Mesendoderm (in vitro differentiated cells): ENCODE results near the gene UVSSA.

ENCODE experiments used
- DNase-seq: peaks from one replicate; pipeline ENCODE4 v3.0.0; 2013
- H2AK5ac ChIP-seq: 2 replicates; pipeline ENCODE4 v1.6.1; 2013; ENCODE audit warnings: low read length, inconsistent platforms
- H2BK120ac ChIP-seq: 2 replicates; pipeline ENCODE4 v1.6.1; 2013; ENCODE audit warnings: low read depth, mild to moderate bottlenecking, low read length, moderate library complexity, mixed read lengths
- H2BK15ac ChIP-seq: replicated peaks from 2 replicates; pipeline ENCODE4 v1.6.1; 2013; ENCODE audit warnings: low read depth, mild to moderate bottlenecking, moderate library complexity
- H2BK5ac ChIP-seq: 2 replicates; pipeline ENCODE4 v1.6.1; 2013; ENCODE audit warnings: low read length, inconsistent platforms
- H3K18ac ChIP-seq: 2 replicates; pipeline ENCODE4 v1.6.1; 2013; ENCODE audit warnings: mild to moderate bottlenecking, low read length, mixed read lengths
- H3K23ac ChIP-seq: one replicate; pipeline ENCODE4 v1.6.1; 2013; ENCODE audit warnings: low read length
- H3K27ac ChIP-seq: 2 replicates; pipeline ENCODE4 v1.5.1; 2013; ENCODE audit warnings: low read depth, mild to moderate bottlenecking, inconsistent platforms, low read length, moderate library complexity
- H3K27me3 ChIP-seq: 2 replicates; pipeline ENCODE4 v1.6.1; 2013; ENCODE audit warnings: low read length, control low read depth, mild to moderate bottlenecking, inconsistent platforms; ENCODE audit not compliant: insufficient read depth, poor library complexity
- H3K36me3 ChIP-seq: 2 replicates; pipeline ENCODE4 v1.6.1; 2013; ENCODE audit warnings: low read length, inconsistent platforms; ENCODE audit not compliant: control insufficient read depth, insufficient read depth
- H3K4ac ChIP-seq: one replicate; pipeline ENCODE4 v1.6.1; 2013; ENCODE audit warnings: low read depth, mild to moderate bottlenecking, low read length, moderate library complexity
- H3K4me1 ChIP-seq: 2 replicates; pipeline ENCODE4 v1.6.1; 2013; ENCODE audit warnings: low read depth, low read length, inconsistent platforms; ENCODE audit not compliant: control insufficient read depth
- H3K4me2 ChIP-seq: 2 replicates; pipeline ENCODE4 v1.6.1; 2013; ENCODE audit warnings: low read length
- H3K4me3 ChIP-seq: 2 replicates; pipeline ENCODE4 v1.5.1; 2013; ENCODE audit warnings: mild to moderate bottlenecking, low read length
- H3K56ac ChIP-seq: one replicate; pipeline ENCODE4 v1.6.1; 2013; ENCODE audit warnings: low read length
- H3K79me1 ChIP-seq: 2 replicates; pipeline ENCODE4 v1.6.1; 2013; ENCODE audit warnings: low read length, inconsistent platforms
- H3K79me2 ChIP-seq: 2 replicates; pipeline ENCODE4 v1.6.1; 2013; ENCODE audit warnings: mild to moderate bottlenecking, low read length; ENCODE audit not compliant: control insufficient read depth, insufficient read depth
- H3K9ac ChIP-seq: 2 replicates; pipeline ENCODE4 v1.6.1; 2013; ENCODE audit warnings: low read length, inconsistent platforms
- H4K5ac ChIP-seq: one replicate; pipeline ENCODE4 v1.6.1; 2013; ENCODE audit warnings: low read length
- H4K8ac ChIP-seq: one replicate; pipeline ENCODE4 v1.6.1; 2013; ENCODE audit warnings: low read depth, mild to moderate bottlenecking, control low read depth, low read length, moderate library complexity
- WGBS: extraction: QIAGEN DNeasy Blood & Tissue Kit; methylation state at CpG from one replicate; pipeline ENCODE4 v1.1.7; 2013; ENCODE audit warnings: low lambda C conversion rate, missing lambda C conversion rate; ENCODE audit not compliant: insufficient coverage; ENCODE audit errors: extremely low coverage; 5-methylcytosine and 5-hydroxymethylcytosine counted together

The UVSSA gene

DNA sequence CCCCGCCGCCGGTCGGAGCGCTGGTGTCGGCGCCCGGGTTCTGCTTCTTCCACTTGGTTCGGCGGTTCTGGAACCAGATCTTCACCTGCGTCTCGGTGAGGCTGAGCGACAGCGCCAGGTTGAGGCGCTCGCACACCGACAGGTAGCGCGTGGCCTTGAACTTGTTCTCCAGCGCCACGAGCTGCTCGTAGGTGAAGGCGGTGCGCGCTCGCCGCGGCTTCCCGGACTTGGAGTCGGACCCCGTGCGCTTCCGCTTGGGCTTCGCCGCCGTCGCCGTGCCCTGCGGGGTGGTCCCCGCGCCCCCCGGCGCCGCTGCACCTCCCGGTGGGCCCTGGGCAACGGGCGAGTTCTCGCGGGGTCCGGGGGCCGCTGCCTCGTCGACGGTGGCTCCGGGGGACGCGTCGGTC, 56.2 kb downstream of the UVSSA start:
- H3K27me3 ChIP-seq, result peaks cover 66% of the 10 kb centered on the region
- no peak overlapping the region for H3K23ac ChIP-seq
- H3K4me2 ChIP-seq, result no peak overlapping the region
- no CpG with 5 or more reads among the region's 58 CpGs for WGBS
- H3K4me1 ChIP-seq, result no peaks in the 10 kb centered on the region
- H3K18ac ChIP-seq, result no peak overlapping the region
- H3K56ac ChIP-seq, result no peak overlapping the region
- no peak overlapping the region for H3K27ac ChIP-seq
- no peak overlapping the region for H2BK120ac ChIP-seq
- no peaks in the 10 kb centered on the region for H3K79me2 ChIP-seq
- no peak for DNase-seq
- H4K5ac ChIP-seq, result no peak overlapping the region
- no peak overlapping the region for H3K4ac ChIP-seq
- H4K8ac ChIP-seq, result no peak overlapping the region
- no peak overlapping the region for H2BK15ac ChIP-seq
- no peaks in the 10 kb centered on the region for H3K79me1 ChIP-seq
- H3K4me3 ChIP-seq, result no peak overlapping the region
- H2BK5ac ChIP-seq, result no peak overlapping the region
- no peak overlapping the region for H2AK5ac ChIP-seq
- H3K9ac ChIP-seq, result no peak overlapping the region
- no peaks in the 10 kb centered on the region for H3K36me3 ChIP-seq

DNA sequence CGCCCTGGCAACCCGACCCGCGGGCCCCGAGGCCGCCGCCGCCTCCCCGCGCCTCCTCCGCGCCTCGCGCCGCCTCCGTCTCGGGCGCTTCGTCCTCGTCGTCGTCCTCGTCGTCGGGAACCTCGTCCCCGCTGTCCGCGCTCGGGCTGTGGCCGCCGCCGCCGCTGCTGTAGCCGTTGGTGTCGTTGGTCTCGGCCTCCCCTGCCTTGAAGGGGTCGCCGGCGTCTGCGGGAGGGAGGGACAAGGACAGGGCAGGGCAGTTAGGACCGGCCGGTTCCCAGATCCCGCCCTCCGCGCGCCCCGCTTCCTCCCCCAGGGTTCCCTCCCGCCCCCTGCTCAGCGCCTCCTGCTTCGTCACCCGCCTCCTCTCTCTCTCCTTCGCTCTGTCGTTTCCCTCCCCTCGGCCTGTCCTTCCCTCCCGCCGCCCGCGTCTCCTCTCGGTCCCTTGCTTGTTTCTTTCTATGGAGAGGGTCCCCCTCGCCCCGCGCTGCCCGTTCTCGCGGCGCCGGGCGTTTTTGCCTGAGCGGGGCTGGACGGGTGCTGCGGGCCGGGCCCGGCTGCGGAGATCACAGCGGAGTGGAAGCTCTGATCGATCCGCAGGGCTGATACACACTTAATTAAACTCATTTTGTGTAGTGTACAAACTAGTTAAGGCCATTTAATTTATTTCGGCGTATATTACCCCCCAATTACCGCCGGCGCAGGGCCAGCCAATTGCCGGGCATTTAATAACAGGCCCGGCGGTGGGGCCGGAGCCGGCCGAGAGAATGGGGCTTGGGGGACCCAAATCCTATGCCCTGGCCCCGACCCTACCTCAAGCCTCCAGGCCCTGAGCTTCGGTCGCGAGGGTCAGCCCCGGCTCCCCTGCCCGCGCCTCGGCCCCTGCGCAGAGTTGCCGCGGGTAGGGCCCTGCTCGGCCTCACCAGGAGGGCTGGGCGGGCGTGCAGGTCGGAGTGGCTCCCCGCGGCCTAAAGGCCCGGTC, 56.9 kb downstream of the UVSSA start:
- Histone ChIP-seq H3K4me3 (no peak overlapping the region), H3K27me3 (peaks cover 70% of the 10 kb centered on the region)
- DNase-seq, result no peak

DNA sequence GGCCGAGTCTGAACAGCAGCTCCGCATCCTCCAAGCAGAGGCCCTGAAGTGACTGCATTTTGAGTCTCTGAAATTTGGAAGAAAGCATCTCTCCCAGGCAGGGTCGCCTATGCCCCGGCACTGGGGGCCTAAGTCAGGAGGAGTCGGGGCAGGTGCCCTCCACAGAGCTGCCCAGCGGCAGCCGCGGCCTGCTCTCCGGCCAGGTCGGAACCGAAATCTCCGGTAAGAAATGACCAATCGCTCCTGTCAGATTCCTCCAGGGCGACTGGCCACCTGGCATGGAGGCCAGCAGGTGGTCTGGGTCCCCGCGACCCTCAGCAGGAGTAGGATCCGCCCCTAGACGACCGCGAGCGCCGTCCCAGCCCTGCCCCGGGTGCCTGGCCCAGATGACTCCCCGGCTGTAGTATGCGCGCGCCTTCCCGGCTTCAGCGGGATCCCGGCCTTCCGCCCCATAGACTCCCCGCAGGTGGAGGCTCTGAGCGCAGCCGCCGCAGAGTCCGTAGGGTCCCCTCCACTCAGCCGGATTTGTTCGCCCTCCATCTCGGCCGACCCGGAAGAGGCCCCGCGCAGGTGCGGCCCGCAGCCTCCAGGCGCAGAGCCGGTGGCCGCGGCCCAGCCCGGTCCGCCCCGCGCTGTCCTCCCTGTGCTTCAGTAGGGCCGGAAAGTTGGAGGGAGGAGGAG, 57.7 kb downstream of the UVSSA start:
- Histone ChIP-seq H3K4me2 (no peak overlapping the region), H3K4me1 (no peaks in the 10 kb centered on the region), H3K4me3 (no peak overlapping the region), H3K18ac (no peak overlapping the region), H4K8ac (no peak overlapping the region), H4K5ac (no peak overlapping the region), H3K9ac (no peak overlapping the region), H3K79me1 (no peaks in the 10 kb centered on the region), H3K27ac (no peak overlapping the region), H2BK5ac (no peak overlapping the region), H2AK5ac (no peak overlapping the region), H3K79me2 (no peaks in the 10 kb centered on the region), H3K56ac (no peak overlapping the region), H3K27me3 (peaks cover 74% of the 10 kb centered on the region), H3K36me3 (no peaks in the 10 kb centered on the region), H3K23ac (no peak overlapping the region), H3K4ac (no peak overlapping the region), H2BK15ac (no peak overlapping the region), H2BK120ac (no peak overlapping the region)
- DNase-seq, result no peak
- WGBS, result no CpG with 5 or more reads among the region's 54 CpGs

More for the DNA sequence above, 56.9 kb downstream of the UVSSA start:
- Histone ChIP-seq H2BK5ac (no peak overlapping the region), H3K4me2 (no peak overlapping the region), H3K56ac (no peak overlapping the region), H2BK120ac (no peak overlapping the region), H3K18ac (no peak overlapping the region), H4K8ac (no peak overlapping the region), H3K4me1 (no peaks in the 10 kb centered on the region), H2BK15ac (no peak overlapping the region), H3K36me3 (no peaks in the 10 kb centered on the region), H3K27ac (no peak overlapping the region), H3K79me2 (no peaks in the 10 kb centered on the region), H3K23ac (no peak overlapping the region), H2AK5ac (no peak overlapping the region), H3K4ac (no peak overlapping the region), H3K79me1 (no peaks in the 10 kb centered on the region), H3K9ac (no peak overlapping the region), H4K5ac (no peak overlapping the region)
- no CpG with 5 or more reads among the region's 107 CpGs for WGBS

DNA sequence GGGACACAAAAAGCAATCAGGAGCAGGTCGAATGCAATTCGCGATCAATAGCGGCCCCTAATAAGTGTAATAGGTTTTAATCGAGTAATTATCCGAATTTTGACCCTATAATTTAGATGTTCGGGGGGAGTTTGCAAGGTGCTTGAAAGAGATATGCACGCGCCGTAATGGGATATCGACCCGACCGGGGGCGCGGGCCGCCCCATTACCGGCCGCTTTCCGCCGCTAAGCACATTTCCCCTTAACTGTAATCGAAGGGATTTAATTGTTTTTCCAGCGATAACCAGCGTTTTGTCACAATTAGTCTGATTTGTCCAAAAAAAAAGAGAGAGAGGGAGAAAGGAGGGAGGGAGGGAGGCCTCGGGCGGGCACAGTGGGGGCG, 58.2 kb downstream of the UVSSA start:
- no peak overlapping the region for H2AK5ac ChIP-seq
- no peak overlapping the region for H3K4me2 ChIP-seq
- H3K9ac ChIP-seq, result no peak overlapping the region
- peaks cover 75% of the 10 kb centered on the region for H3K27me3 ChIP-seq
- H2BK15ac ChIP-seq, result no peak overlapping the region
- no peaks in the 10 kb centered on the region for H3K36me3 ChIP-seq
- no peaks in the 10 kb centered on the region for H3K4me1 ChIP-seq
- DNase-seq, result no peak
- no peak overlapping the region for H3K4me3 ChIP-seq
- no peak overlapping the region for H2BK120ac ChIP-seq
- no peak overlapping the region for H3K56ac ChIP-seq
- no peak overlapping the region for H2BK5ac ChIP-seq
- no peak overlapping the region for H3K27ac ChIP-seq
- no CpG with 5 or more reads among the region's 26 CpGs for WGBS
- H3K23ac ChIP-seq, result no peak overlapping the region
- H3K4ac ChIP-seq, result no peak overlapping the region
- H4K8ac ChIP-seq, result no peak overlapping the region
- no peak overlapping the region for H3K18ac ChIP-seq
- no peaks in the 10 kb centered on the region for H3K79me1 ChIP-seq
- no peaks in the 10 kb centered on the region for H3K79me2 ChIP-seq
- no peak overlapping the region for H4K5ac ChIP-seq

DNA sequence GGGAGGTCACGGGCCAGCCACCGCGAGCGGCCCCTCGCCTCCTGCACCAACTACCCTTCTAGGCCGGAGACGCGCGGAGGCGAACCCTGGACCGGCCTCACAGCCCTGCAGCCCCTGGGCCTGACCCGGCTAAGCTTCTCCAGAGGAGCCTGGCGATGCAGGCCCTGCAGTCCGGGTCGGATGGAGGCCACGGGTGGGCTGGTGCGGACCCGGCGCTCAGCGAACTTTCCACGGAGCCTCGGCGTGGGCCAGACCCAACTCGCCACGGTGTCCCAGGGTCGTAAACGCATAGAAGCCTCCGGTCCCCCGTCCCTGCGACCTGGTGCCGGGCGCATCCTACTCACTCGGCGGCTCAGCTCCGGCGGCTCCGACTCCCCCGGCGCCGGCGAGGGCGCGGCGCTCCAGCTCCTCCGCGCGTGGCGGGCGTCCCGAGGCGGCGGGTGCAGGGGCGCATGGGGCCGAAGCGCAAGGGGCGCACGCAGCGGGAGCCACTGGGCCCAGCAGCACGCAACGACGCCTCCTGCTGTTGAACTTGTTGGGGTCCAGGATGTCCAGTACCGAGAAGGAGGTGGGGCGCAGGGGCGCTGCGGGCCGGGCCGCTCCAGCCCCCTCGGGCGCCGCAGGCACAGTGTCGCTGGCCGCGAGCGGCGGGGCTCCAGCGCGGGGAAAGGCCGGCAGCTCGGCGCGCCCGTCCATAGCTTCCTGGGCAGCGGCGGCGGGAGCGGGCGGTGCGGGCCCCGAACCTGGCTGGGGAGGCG, 58.8 kb downstream of the UVSSA start:
- peaks cover 74% of the 10 kb centered on the region for H3K27me3 ChIP-seq
- DNase-seq, result no peak
- H3K79me2 ChIP-seq, result no peaks in the 10 kb centered on the region
- no peak overlapping the region for H3K4ac ChIP-seq
- H3K56ac ChIP-seq, result no peak overlapping the region
- H3K9ac ChIP-seq, result no peak overlapping the region
- H3K18ac ChIP-seq, result no peak overlapping the region
- H3K27ac ChIP-seq, result no peak overlapping the region
- no peak overlapping the region for H3K4me2 ChIP-seq
- H2AK5ac ChIP-seq, result no peak overlapping the region
- no CpG with 5 or more reads among the region's 90 CpGs for WGBS
- no peak overlapping the region for H2BK15ac ChIP-seq
- no peak overlapping the region for H4K8ac ChIP-seq
- H2BK120ac ChIP-seq, result no peak overlapping the region
- H3K79me1 ChIP-seq, result no peaks in the 10 kb centered on the region
- H3K4me3 ChIP-seq, result no peak overlapping the region
- no peaks in the 10 kb centered on the region for H3K36me3 ChIP-seq
- no peak overlapping the region for H3K23ac ChIP-seq
- H2BK5ac ChIP-seq, result no peak overlapping the region
- no peaks in the 10 kb centered on the region for H3K4me1 ChIP-seq
- no peak overlapping the region for H4K5ac ChIP-seq
